Activated CD8-positive, alpha-beta memory T cell treated with anti-CD3 and anti-CD28 coated beads, Interleukin-2, amount 10 ng/mL, durations not matched to agents 7 days and 5 days (primary cell): ENCODE results near the gene TWNK. TPM values are rescaled to one million over a fixed set of nuclear protein-coding genes. Genes with fewer than 3 reads are reported as not detected.

Experiments used
- ATAC-seq: fragments of 150-1000 bp; cut with Tn5 transposase; one replicate; pipeline ENCODE4 v1.10.0; 2021; ENCODE audit warnings: moderate library complexity
- CTCF ChIA-PET: fragments of 350-600 bp; sonication (Branson Sonifier 250); formaldehyde crosslinking; loops from one replicate; lab custom pipeline; 2021; ENCODE audit warnings: antibody characterized with exemption; lab: Charles Lee
- DNase-seq: peaks from one replicate; pipeline ENCODE4 v3.0.0-alpha.2; 2020
- H3K27ac Mint-ChIP-seq: one replicate; pipeline ENCODE4 v1.8.0; 2021; ENCODE audit warnings: mild to moderate bottlenecking, mixed read lengths
- H3K27me3 Mint-ChIP-seq: one replicate; pipeline ENCODE4 v1.8.0; 2021; ENCODE audit warnings: mixed read lengths
- H3K36me3 Mint-ChIP-seq: one replicate; pipeline ENCODE4 v1.8.0; 2021; ENCODE audit warnings: mild to moderate bottlenecking, mixed read lengths
- H3K4me1 Mint-ChIP-seq: one replicate; pipeline ENCODE4 v1.8.0; 2021; ENCODE audit warnings: mixed read lengths
- H3K4me3 Mint-ChIP-seq: one replicate; pipeline ENCODE4 v1.8.0; 2021; ENCODE audit warnings: mild to moderate bottlenecking, moderate library complexity, mixed read lengths
- H3K9me3 Mint-ChIP-seq: one replicate; pipeline ENCODE4 v1.8.0; 2022; ENCODE audit warnings: low read depth, mixed read lengths
- total RNA-seq, 2 experiments: library from RNA; stranded (reverse); gene quantifications; one replicate each; pipeline ENCODE4 v1.2.3, GENCODE V29; 2021

The TWNK gene
- total RNA-seq, 2 experiments from 2014 or later: 11.2 to 18.7 TPM

GRCh38 chr10:100993986-100994708 is 6.8 kb downstream of the TWNK start:
- no peak for DNase-seq

GRCh38 chr10:100995181-100995580 is 7.8 kb downstream of the TWNK start:
- ATAC-seq (no peak), DNase-seq (no peak)
- CTCF ChIA-PET: interaction anchor here (1.8 to 13.2 kb wide), 3 partner anchors 17 to 35 kb away, joined by 4 to 174 read pairs (median 49); partner anchors contain the start of genes PDZD7 and SFXN3
- H3K27me3 Mint-ChIP-seq: no peaks in the 10 kb centered on the region
- H3K9me3 Mint-ChIP-seq: no peaks in the 10 kb centered on the region
- H3K27ac Mint-ChIP-seq: no peak overlapping the region
- H3K4me1 Mint-ChIP-seq: peaks cover 24% of the 10 kb centered on the region
- peaks cover 18% of the 10 kb centered on the region for H3K36me3 Mint-ChIP-seq
- H3K4me3 Mint-ChIP-seq: no peak overlapping the region

More at GRCh38 chr10:100993986-100994708, 6.8 kb downstream of the TWNK start:
- Mint-ChIP-seq H3K27ac (peak overlapping the region; percentile 4), H3K9me3 (no peaks in the 10 kb centered on the region), H3K27me3 (no peaks in the 10 kb centered on the region), H3K4me1 (peaks cover 30% of the 10 kb centered on the region), H3K4me3 (no peak overlapping the region), H3K36me3 (peaks cover 18% of the 10 kb centered on the region)
- CTCF ChIA-PET: interaction anchor here (1.0 to 13.2 kb wide), 4 partner anchors 18 to 38 kb away, joined by 3 to 174 read pairs (median 4); partner anchors contain the start of gene SEMA4G
- no peak for ATAC-seq

- peak overlapping the region; percentile 76 for H3K4me3 Mint-ChIP-seq
- peaks cover 6% of the 10 kb centered on the region for H3K36me3 Mint-ChIP-seq
- peaks cover 22% of the 10 kb centered on the region for H3K4me1 Mint-ChIP-seq
- H3K27ac Mint-ChIP-seq: peak overlapping the region; percentile 90
- H3K9me3 Mint-ChIP-seq: no peaks in the 10 kb centered on the region
- CTCF ChIA-PET: interaction anchor here (0.7 to 13.2 kb wide), 28 partner anchors 10 to 461 kb away, joined by 3 to 174 read pairs (median 8); partner anchors contain the start of genes HIF1AN, KAZALD1, MRPL43 and PDZD7
- H3K27me3 Mint-ChIP-seq: no peaks in the 10 kb centered on the region
- ATAC-seq: peak; percentile 37
- peak; percentile 57 for DNase-seq
Measured at GRCh38 chr10:100996678-100997359, 9.5 kb downstream of the TWNK start.

- Mint-ChIP-seq H3K4me1 (peaks cover 22% of the 10 kb centered on the region), H3K36me3 (peaks cover 4% of the 10 kb centered on the region), H3K27ac (peak overlapping the region; percentile 90), H3K9me3 (no peaks in the 10 kb centered on the region), H3K4me3 (peak overlapping the region; percentile 76), H3K27me3 (no peaks in the 10 kb centered on the region)
- ATAC-seq: peak; percentile 65
- DNase-seq: peak; percentile 81
- CTCF ChIA-PET: interaction anchor here (0.6 to 13.2 kb wide), 40 partner anchors 9 to 1530 kb away, joined by 3 to 174 read pairs (median 6); partner anchors contain the start of genes HIF1AN, KAZALD1, MRPL43 and PDZD7
Measured at GRCh38 chr10:100997360-100998182, 10.2 kb downstream of the TWNK start.

- no peaks in the 10 kb centered on the region for H3K27me3 Mint-ChIP-seq
- peak overlapping the region; percentile 76 for H3K4me3 Mint-ChIP-seq
- ATAC-seq: peak; percentile 37
- H3K27ac Mint-ChIP-seq: peak overlapping the region; percentile 80
- peaks cover 22% of the 10 kb centered on the region for H3K4me1 Mint-ChIP-seq
- DNase-seq: peak; percentile 72
- peaks cover 3% of the 10 kb centered on the region for H3K36me3 Mint-ChIP-seq
- H3K9me3 Mint-ChIP-seq: no peaks in the 10 kb centered on the region
- CTCF ChIA-PET: interaction anchor here (0.6 to 13.2 kb wide), 35 partner anchors 9 to 1530 kb away, joined by 3 to 174 read pairs (median 6); partner anchors contain the start of genes HIF1AN, KAZALD1, MRPL43 and PDZD7
Measured at GRCh38 chr10:100998183-100998990, 11.0 kb downstream of the TWNK start.

- ATAC-seq: peak; percentile 68
- no peaks in the 10 kb centered on the region for H3K27me3 Mint-ChIP-seq
- H3K36me3 Mint-ChIP-seq: no peaks in the 10 kb centered on the region
- CTCF ChIA-PET: interaction anchor here (0.9 to 13.2 kb wide), 14 partner anchors 13 to 446 kb away, joined by 3 to 174 read pairs (median 7); partner anchors contain the start of genes PDZD7, SEMA4G, SFXN3 and SLF2
- H3K9me3 Mint-ChIP-seq: no peaks in the 10 kb centered on the region
- peak; percentile 79 for DNase-seq
- H3K4me1 Mint-ChIP-seq: peaks cover 22% of the 10 kb centered on the region
- H3K4me3 Mint-ChIP-seq: peak overlapping the region; percentile 76
- H3K27ac Mint-ChIP-seq: peak overlapping the region; percentile 80
Measured at GRCh38 chr10:100998991-100999741, 11.8 kb downstream of the TWNK start.

GRCh38 chr10:100999742-101000126 is 12.4 kb downstream of the TWNK start, which contains the start of gene LZTS2:
Gene LZTS2 (plus strand): TSS chr10:100999808. CDS start chr10:101002539, 2,731 bp downstream.
- DNase-seq (no peak), ATAC-seq (no peak)
- Mint-ChIP-seq H3K4me3 (peak within 1 kb of the TSS; percentile 76), H3K27me3 (no peaks in the 10 kb centered on the region), H3K9me3 (no peaks in the 10 kb centered on the region), H3K27ac (peak within 1 kb of the TSS; percentile 80), H3K4me1 (peaks cover 22% of the 10 kb centered on the region), H3K36me3 (no peaks in the 10 kb centered on the region)
- CTCF ChIA-PET: interaction anchor here (0.9 to 13.2 kb wide), 8 partner anchors 12 to 447 kb away, joined by 3 to 174 read pairs (median 6); partner anchors contain the start of genes PDZD7 and SFXN3

- Mint-ChIP-seq H3K9me3 (no peaks in the 10 kb centered on the region), H3K36me3 (no peaks in the 10 kb centered on the region), H3K4me3 (peak overlapping the region; percentile 41), H3K27me3 (no peaks in the 10 kb centered on the region), H3K27ac (no peak overlapping the region), H3K4me1 (peaks cover 22% of the 10 kb centered on the region)
- CTCF ChIA-PET: interaction anchor here (1.0 to 13.2 kb wide), 4 partner anchors 16 to 62 kb away, joined by 3 to 174 read pairs (median 26); partner anchors contain the start of genes PDZD7 and SFXN3
- ATAC-seq (no peak), DNase-seq (no peak)
Measured at GRCh38 chr10:101000127-101000914, 13.0 kb downstream of the TWNK start.

GRCh38 chr10:101000915-101001658 is 13.7 kb downstream of the TWNK start:
- Mint-ChIP-seq H3K4me3 (peak overlapping the region; percentile 52), H3K27me3 (no peaks in the 10 kb centered on the region), H3K4me1 (peaks cover 21% of the 10 kb centered on the region), H3K9me3 (no peaks in the 10 kb centered on the region), H3K36me3 (no peaks in the 10 kb centered on the region), H3K27ac (no peak overlapping the region)
- DNase-seq: no peak
- CTCF ChIA-PET: interaction anchor here (1.9 to 13.2 kb wide), 2 partner anchors 10 to 16 kb away, joined by 7 to 174 read pairs; no protein-coding TSS in a partner anchor
- ATAC-seq: no peak

GRCh38 chr10:101001659-101002035 is 14.3 kb downstream of the TWNK start:
- CTCF ChIA-PET: interaction anchor here (1.9 to 13.2 kb wide), 2 partner anchors 10 to 15 kb away, joined by 7 to 174 read pairs; no protein-coding TSS in a partner anchor
- H3K9me3 Mint-ChIP-seq: no peaks in the 10 kb centered on the region
- ATAC-seq: no peak
- DNase-seq: no peak
- no peak overlapping the region for H3K4me3 Mint-ChIP-seq
- H3K4me1 Mint-ChIP-seq: peaks cover 16% of the 10 kb centered on the region
- H3K27me3 Mint-ChIP-seq: no peaks in the 10 kb centered on the region
- H3K36me3 Mint-ChIP-seq: no peaks in the 10 kb centered on the region
- H3K27ac Mint-ChIP-seq: no peak overlapping the region
